MM.1S (cell line): ENCODE data around the gene SYT2.
"Not testable (repeated sequence)": the region's sequence is repeated elsewhere in the genome, so short reads cannot be mapped to it uniquely, and the experiment has no call there.

Experiments used
- DNase-seq: peaks from one replicate; pipeline ENCODE4 v3.0.0-alpha.2; 2015
- H2AFZ ChIP-seq: fragments of 300-600 bp; sonication (generic); 2 replicates; pipeline ENCODE4 v1.6.0; 2016; ENCODE audit warnings: antibody characterized with exemption, low read length
- H3F3A ChIP-seq: fragments of 300-600 bp; sonication (generic); 2 replicates; pipeline ENCODE4 v1.6.1; 2016; ENCODE audit warnings: mild to moderate bottlenecking, antibody characterized with exemption, low read length, moderate library complexity, mixed read lengths; ENCODE audit not compliant: insufficient read depth
- H3K27ac ChIP-seq: fragments of 300-600 bp; sonication (generic); 2 replicates; pipeline ENCODE4 v1.5.1; 2016; ENCODE audit warnings: mild to moderate bottlenecking, low read length
- H3K27me3 ChIP-seq: fragments of 300-600 bp; sonication (generic); replicated peaks from 2 replicates; pipeline ENCODE4 v1.6.0; 2016; ENCODE audit warnings: low read length; ENCODE audit not compliant: insufficient read depth
- H3K36me3 ChIP-seq: fragments of 300-600 bp; sonication (generic); replicated peaks from 2 replicates; pipeline ENCODE4 v1.6.1; 2016; ENCODE audit warnings: mild to moderate bottlenecking, low read length, mixed read lengths; ENCODE audit not compliant: insufficient read depth
- H3K4me1 ChIP-seq: fragments of 300-600 bp; sonication (generic); 2 replicates; pipeline ENCODE4 v1.6.1; 2016; ENCODE audit warnings: low read length, mixed read lengths
- H3K4me2 ChIP-seq: fragments of 300-600 bp; sonication (generic); 2 replicates; pipeline ENCODE4 v1.6.0; 2016; ENCODE audit warnings: low read depth, low read length
- H3K4me3 ChIP-seq: fragments of 300-600 bp; sonication (generic); 2 replicates; pipeline ENCODE4 v1.5.1; 2016; ENCODE audit warnings: low read length, mixed read lengths
- H3K79me2 ChIP-seq: fragments of 300-600 bp; sonication (generic); 2 replicates; pipeline ENCODE4 v1.6.1; 2016; ENCODE audit warnings: mixed run types, low read length, mixed read lengths
- H3K9ac ChIP-seq: fragments of 300-600 bp; sonication (generic); 2 replicates; pipeline ENCODE4 v1.6.1; 2016; ENCODE audit warnings: low read length, mixed read lengths
- H3K9me2 ChIP-seq: fragments of 300-600 bp; sonication (generic); replicated peaks from 2 replicates; pipeline ENCODE4 v1.6.1; 2016; ENCODE audit warnings: mild to moderate bottlenecking, low read length, mixed read lengths; ENCODE audit not compliant: insufficient read depth
- H3K9me3 ChIP-seq: fragments of 300-600 bp; sonication (generic); replicated peaks from 2 replicates; pipeline ENCODE4 v1.6.1; 2016; ENCODE audit warnings: mild to moderate bottlenecking, low read length, mixed read lengths; ENCODE audit not compliant: insufficient read depth
- H4K20me1 ChIP-seq: fragments of 300-600 bp; sonication (generic); 2 replicates; pipeline ENCODE4 v1.6.1; 2016; ENCODE audit warnings: mild to moderate bottlenecking, low read length, moderate library complexity, mixed read lengths; ENCODE audit not compliant: insufficient read depth
- EZH2 ChIP-seq: fragments of 300-600 bp; sonication (generic); optimal IDR thresholded peaks from 2 replicates; pipeline ENCODE3; 2017; ENCODE audit warnings: low read depth, mild to moderate bottlenecking, antibody characterized with exemption, low read length, mixed read lengths
- EZH2phosphoT487 ChIP-seq: fragments of 300-600 bp; sonication (generic); IDR thresholded peaks from 2 replicates; pipeline ENCODE4 v1.6.1; 2018; ENCODE audit warnings: antibody characterized with exemption, low read length
- TF ChIP-seq, protein P1 (sequence below): fragments of 300-600 bp; sonication (generic); IDR thresholded peaks from 2 replicates; pipeline ENCODE4 v1.5.1; 2016; ENCODE audit warnings: antibody characterized with exemption, low read length, mixed read lengths

Gene SYT2

DNA sequence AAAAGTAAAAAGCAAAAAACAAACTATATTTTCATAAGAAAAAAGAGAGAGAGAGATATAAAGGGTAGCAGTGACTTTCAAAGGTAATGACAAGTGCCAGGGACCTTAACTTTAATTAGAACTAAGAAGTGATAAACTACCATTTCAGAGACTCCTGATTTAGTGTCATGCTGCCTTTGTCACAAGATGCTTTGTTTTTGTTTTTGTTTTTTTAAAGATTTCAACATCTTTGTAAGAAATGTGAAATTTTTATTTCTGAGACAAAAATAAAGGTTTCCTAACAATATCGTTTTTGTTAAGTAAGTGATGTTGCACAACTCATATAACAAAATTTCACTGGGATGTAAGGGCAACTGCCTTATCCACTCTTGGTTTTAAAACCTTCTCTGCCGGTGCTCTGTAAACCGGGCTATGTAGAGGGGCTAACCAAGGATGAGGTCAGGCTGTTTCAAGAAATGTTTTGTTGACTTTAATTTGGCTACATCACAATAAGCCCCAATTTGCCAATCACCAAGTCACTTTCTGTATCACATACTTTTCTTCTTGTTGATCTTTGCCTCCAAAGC, 35.2 kb upstream of the SYT2 start:
- Histone ChIP-seq H3K27me3 (no peaks in the 10 kb centered on the region), H3K36me3 (no peaks in the 10 kb centered on the region), H3K4me1 (0 out of 2 replicates have a peak, but pooled peaks cover 5% of the 10 kb centered on the region), H3K9me3 (no peaks in the 10 kb centered on the region), H3K4me2 (no peak overlapping the region), H2AFZ (no peak overlapping the region), H3K9me2 (no peaks in the 10 kb centered on the region), H3K4me3 (no peak overlapping the region), H3F3A (no peaks in the 10 kb centered on the region), H3K27ac (no peak overlapping the region), H3K9ac (no peak overlapping the region), H4K20me1 (no peaks in the 10 kb centered on the region), H3K79me2 (no peaks in the 10 kb centered on the region)
- DNase-seq, result no peak
- TF ChIP-seq, protein P1, sequence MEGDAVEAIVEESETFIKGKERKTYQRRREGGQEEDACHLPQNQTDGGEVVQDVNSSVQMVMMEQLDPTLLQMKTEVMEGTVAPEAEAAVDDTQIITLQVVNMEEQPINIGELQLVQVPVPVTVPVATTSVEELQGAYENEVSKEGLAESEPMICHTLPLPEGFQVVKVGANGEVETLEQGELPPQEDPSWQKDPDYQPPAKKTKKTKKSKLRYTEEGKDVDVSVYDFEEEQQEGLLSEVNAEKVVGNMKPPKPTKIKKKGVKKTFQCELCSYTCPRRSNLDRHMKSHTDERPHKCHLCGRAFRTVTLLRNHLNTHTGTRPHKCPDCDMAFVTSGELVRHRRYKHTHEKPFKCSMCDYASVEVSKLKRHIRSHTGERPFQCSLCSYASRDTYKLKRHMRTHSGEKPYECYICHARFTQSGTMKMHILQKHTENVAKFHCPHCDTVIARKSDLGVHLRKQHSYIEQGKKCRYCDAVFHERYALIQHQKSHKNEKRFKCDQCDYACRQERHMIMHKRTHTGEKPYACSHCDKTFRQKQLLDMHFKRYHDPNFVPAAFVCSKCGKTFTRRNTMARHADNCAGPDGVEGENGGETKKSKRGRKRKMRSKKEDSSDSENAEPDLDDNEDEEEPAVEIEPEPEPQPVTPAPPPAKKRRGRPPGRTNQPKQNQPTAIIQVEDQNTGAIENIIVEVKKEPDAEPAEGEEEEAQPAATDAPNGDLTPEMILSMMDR, result no peak
- TF ChIP-seq EZH2phosphoT487 (no peak), EZH2 (no peak)

DNA sequence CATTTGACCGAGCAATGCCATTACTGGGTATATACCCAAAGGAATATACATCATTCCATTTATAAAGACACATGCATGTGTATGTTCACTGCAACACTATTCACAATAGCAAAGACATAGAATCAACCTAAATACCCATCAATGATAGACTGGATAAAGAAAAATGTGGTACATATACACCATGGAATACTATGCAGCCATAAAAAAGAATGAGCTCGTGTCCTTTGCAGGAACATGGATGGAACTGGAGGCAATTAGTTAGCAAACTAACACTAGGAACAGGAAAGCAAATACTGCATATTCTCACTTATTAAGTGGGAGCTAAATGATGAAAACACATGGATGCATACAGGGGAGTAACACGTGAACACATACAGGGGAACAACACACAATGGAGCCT, 34.5 kb upstream of the SYT2 start:
- H3K4me3 ChIP-seq, H4K20me1 ChIP-seq, H3K27me3 ChIP-seq, H3K27ac ChIP-seq, DNase-seq, H3K9me2 ChIP-seq, H3K36me3 ChIP-seq, H3K9me3 ChIP-seq, H3K4me1 ChIP-seq, H2AFZ ChIP-seq, H3K4me2 ChIP-seq, H3K9ac ChIP-seq, H3K79me2 ChIP-seq, H3F3A ChIP-seq: not testable (repeated sequence)

DNA sequence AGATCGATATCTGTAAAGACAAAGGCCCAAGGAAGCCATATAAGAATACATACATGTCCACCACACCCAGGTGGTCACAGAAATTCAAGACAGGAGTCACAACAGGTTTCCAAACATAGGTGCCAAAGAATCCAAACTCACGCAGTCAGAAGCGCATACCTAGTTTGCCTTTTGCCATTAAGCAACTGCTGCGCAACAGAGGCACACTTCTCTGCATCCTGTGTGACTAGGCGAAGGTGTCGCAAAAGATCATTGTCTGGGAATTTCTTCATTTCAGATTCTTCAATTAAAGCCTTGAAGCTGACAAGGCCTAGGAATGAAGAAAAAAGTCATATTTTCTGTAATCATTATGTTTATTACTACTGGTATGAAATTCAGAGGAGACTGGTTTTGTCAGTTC, 32.2 kb upstream of the SYT2 start:
- no peaks in the 10 kb centered on the region for H3K36me3 ChIP-seq
- H3K4me2 ChIP-seq, result no peak overlapping the region
- H3F3A ChIP-seq, result no peaks in the 10 kb centered on the region
- no peaks in the 10 kb centered on the region for H3K9me2 ChIP-seq
- H2AFZ ChIP-seq, result no peak overlapping the region
- no peak overlapping the region for H3K4me3 ChIP-seq
- no peaks in the 10 kb centered on the region for H4K20me1 ChIP-seq
- no peak overlapping the region for H3K27ac ChIP-seq
- H3K4me1 ChIP-seq, result 0 out of 2 replicates have a peak, but pooled peaks cover 5% of the 10 kb centered on the region
- TF ChIP-seq EZH2, result no peak
- TF ChIP-seq, protein P1, result no peak
- TF ChIP-seq EZH2phosphoT487, result no peak
- no peak for DNase-seq
- no peaks in the 10 kb centered on the region for H3K9me3 ChIP-seq
- no peak overlapping the region for H3K9ac ChIP-seq
- no peaks in the 10 kb centered on the region for H3K79me2 ChIP-seq
- H3K27me3 ChIP-seq, result no peaks in the 10 kb centered on the region

DNA sequence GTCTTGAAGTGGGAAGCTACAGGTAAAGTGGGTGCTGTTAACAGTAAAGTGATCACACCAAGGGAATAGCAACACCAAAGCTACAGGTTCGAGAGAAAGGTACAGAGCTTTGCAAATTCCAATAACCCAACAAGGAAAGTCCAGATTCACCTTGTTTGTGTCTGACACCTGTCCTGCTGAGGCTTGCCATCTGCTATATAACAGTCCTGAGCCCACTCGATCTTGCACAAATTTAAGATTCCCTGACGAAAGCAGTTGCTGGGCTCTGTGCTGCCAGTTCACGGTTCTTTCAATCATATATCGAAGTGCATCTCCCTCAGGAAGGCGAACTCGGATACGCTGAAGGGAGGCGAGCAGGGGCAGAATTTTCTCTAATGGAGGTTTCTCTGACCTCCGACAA, 23.0 kb upstream of the SYT2 start:
- no peaks in the 10 kb centered on the region for H3K9me2 ChIP-seq
- H4K20me1 ChIP-seq, result no peaks in the 10 kb centered on the region
- H3K9ac ChIP-seq, result no peak overlapping the region
- H3K27ac ChIP-seq, result no peak overlapping the region
- no peaks in the 10 kb centered on the region for H3K9me3 ChIP-seq
- H3F3A ChIP-seq, result no peaks in the 10 kb centered on the region
- H3K79me2 ChIP-seq, result no peaks in the 10 kb centered on the region
- H3K4me3 ChIP-seq, result no peak overlapping the region
- H3K4me1 ChIP-seq, result no peaks in the 10 kb centered on the region
- no peak overlapping the region for H3K4me2 ChIP-seq
- H3K27me3 ChIP-seq, result no peaks in the 10 kb centered on the region
- no peak overlapping the region for H2AFZ ChIP-seq
- no peak for DNase-seq
- no peak for TF ChIP-seq EZH2phosphoT487
- TF ChIP-seq, protein P1, result no peak
- TF ChIP-seq EZH2, result no peak
- H3K36me3 ChIP-seq, result no peaks in the 10 kb centered on the region
